Measurements from ENCODE around the gene SMO. TPM values are rescaled to one million over a fixed set of nuclear protein-coding genes. Genes with fewer than 3 reads are reported as not detected.
A peak's percentile ranks its signal among the peaks of the same experiment; 100 is the strongest.

SMO gene
- total and polyA plus RNA-seq, 9 of the 15 experiments (the other 6 are each of a cell fraction or from before 2014, with no cell fraction given): 0.05 to 0.13 (median 0.10) TPM; not detected in 5

GRCh38 chr7:129208667-129209066, 20.2 kb downstream of the SMO start:
- Histone ChIP-seq H4K20me1 (replicated peaks; ENCODE audit: control insufficient read depth, insufficient read depth, low read length) (peaks cover 15% of the 10 kb centered on the region), H3K9ac (ENCODE audit: insufficient read depth in 1 of 2, low read depth in 2 of 2, low read length in 2 of 2) (no peak overlapping the region), H3K27me3 (ENCODE audit: control insufficient read depth in 2 of 2, insufficient read depth in 2 of 2, low read length in 2 of 2) (peaks cover 61 to 81% of the 10 kb centered on the region in 2 experiments), H3K79me2 (ENCODE audit: control insufficient read depth, insufficient read depth, low read length) (no peaks in the 10 kb centered on the region), H3K27ac (ENCODE audit: extremely low read depth, low read depth, low read length) (no peak overlapping the region), H2AFZ (ENCODE audit: low read depth, low read length) (no peak overlapping the region), H3K4me2 (ENCODE audit: insufficient read depth, low read length) (no peak overlapping the region), H3K9me1 (ENCODE audit: control insufficient read depth, insufficient read depth, low read length) (no peaks in the 10 kb centered on the region), H3K4me3 (no peak overlapping the region), H3K36me3 (ENCODE audit: control insufficient read depth, insufficient read depth, low read length) (no peaks in the 10 kb centered on the region), H3K9me3 (replicated peaks; ENCODE audit: control insufficient read depth, insufficient read depth, low read depth, low read length) (no peaks in the 10 kb centered on the region), H3K4me1 (replicated peaks in 1 of 2; ENCODE audit: control insufficient read depth in 2 of 2, insufficient read depth in 2 of 2, low read length in 2 of 2) (peaks cover 5 to 9% of the 10 kb centered on the region in 2 experiments; a peak in 3 of 5 replicates)
- WGBS (ENCODE audit: insufficient coverage, low coverage, missing lambda C conversion rate): 4% methylated on average over 9 of the region's 9 CpGs
- TF ChIP-seq FOXK2 (conservative IDR thresholded peaks at IDR 0.05 in 1 of 2, IDR thresholded peaks at IDR 0.05 in 1 of 2; ENCODE audit: low read depth in 2 of 2) (no peak), TAF9B (IDR thresholded peaks at IDR 0.05; ENCODE audit: partially characterized antibody) (no peak), CTCF (IDR thresholded peaks at IDR 0.05 in 2 of 3, conservative IDR thresholded peaks at IDR 0.05 in 1 of 3; ENCODE audit: insufficient read depth in 2 of 3, low read depth in 1 of 3, low read length in 3 of 3) (peak in 1 of 3 experiments; percentile 30; a peak in 3 of 6 replicates)
- intact Hi-C loops (cut with micrococcal nuclease): no loop called here
- CTCF ChIA-PET (ENCODE audit: low intra/inter-chr PET ratio): interaction anchor here (1.3 to 2.4 kb wide), 2 partner anchors 44 to 781 kb away, joined by 4 to 8 read pairs; no protein-coding TSS in a partner anchor
- POLR2A ChIA-PET: interaction anchor here (0.9 kb wide), 1 partner anchor 146 kb away, joined by 3 read pairs; no protein-coding TSS in a partner anchor
- ATAC-seq: peak; percentile 14; the same call in 2 of the 3 replicates
- no TSS peak for BruUV-seq (replicated peaks)
- peak in 2 of 4 experiments; percentile 16 to 27 for DNase-seq (ENCODE audit: extremely low read depth in 1 of 4, low spot score in 3 of 4)
- FAIRE-seq: no peak
- in situ Hi-C loops (cut with MboI): no loop called here

All from K562 (cell line).